OCI-LY3 (cell line): ENCODE data around the gene GON4L.

Experiments used
- EZH2phosphoT487 ChIP-seq: fragments of 200-600 bp; shearing (Covaris generic); IDR thresholded peaks from 2 replicates; pipeline ENCODE4 v1.6.1; 2018; ENCODE audit warnings: antibody characterized with exemption, mixed run types, low read depth
- TF ChIP-seq, protein P1 (sequence below): fragments of 200-600, 300-600 bp; sonication (generic); IDR thresholded peaks from 2 replicates; pipeline ENCODE4 v1.5.1; 2014; ENCODE audit warnings: antibody characterized with exemption, low read length, low read depth

DNA sequence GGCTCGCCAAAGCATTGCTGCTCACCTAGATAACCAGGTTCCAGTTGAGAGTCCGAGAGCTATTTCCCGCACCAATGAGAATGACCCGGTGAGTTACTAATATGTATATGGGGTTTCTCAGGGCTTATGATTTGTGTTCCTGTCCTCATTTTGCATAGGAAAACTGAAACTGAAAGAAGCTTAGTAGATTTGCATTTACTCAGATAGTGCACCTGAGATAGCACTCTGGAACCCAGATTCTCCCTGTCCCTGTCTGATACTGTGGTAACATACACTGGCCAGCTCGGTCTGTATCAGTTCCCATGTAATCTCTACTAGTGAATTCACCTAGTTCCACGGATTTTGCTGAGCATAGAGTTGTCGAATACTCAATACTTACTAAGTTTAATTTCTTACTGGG lies 140.0 kb downstream of the GON4L start:
- TF ChIP-seq, protein P1, sequence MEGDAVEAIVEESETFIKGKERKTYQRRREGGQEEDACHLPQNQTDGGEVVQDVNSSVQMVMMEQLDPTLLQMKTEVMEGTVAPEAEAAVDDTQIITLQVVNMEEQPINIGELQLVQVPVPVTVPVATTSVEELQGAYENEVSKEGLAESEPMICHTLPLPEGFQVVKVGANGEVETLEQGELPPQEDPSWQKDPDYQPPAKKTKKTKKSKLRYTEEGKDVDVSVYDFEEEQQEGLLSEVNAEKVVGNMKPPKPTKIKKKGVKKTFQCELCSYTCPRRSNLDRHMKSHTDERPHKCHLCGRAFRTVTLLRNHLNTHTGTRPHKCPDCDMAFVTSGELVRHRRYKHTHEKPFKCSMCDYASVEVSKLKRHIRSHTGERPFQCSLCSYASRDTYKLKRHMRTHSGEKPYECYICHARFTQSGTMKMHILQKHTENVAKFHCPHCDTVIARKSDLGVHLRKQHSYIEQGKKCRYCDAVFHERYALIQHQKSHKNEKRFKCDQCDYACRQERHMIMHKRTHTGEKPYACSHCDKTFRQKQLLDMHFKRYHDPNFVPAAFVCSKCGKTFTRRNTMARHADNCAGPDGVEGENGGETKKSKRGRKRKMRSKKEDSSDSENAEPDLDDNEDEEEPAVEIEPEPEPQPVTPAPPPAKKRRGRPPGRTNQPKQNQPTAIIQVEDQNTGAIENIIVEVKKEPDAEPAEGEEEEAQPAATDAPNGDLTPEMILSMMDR = no peak
- TF ChIP-seq EZH2phosphoT487 = no peak
